ENCODE measurements around the gene C8A. TPM values are rescaled to one million over a fixed set of nuclear protein-coding genes. Genes with fewer than 3 reads are reported as not detected.
A peak's percentile ranks its signal among the peaks of the same experiment; 100 is the strongest.

Gene C8A
- total RNA-seq, 1 donor = not detected

DNA sequence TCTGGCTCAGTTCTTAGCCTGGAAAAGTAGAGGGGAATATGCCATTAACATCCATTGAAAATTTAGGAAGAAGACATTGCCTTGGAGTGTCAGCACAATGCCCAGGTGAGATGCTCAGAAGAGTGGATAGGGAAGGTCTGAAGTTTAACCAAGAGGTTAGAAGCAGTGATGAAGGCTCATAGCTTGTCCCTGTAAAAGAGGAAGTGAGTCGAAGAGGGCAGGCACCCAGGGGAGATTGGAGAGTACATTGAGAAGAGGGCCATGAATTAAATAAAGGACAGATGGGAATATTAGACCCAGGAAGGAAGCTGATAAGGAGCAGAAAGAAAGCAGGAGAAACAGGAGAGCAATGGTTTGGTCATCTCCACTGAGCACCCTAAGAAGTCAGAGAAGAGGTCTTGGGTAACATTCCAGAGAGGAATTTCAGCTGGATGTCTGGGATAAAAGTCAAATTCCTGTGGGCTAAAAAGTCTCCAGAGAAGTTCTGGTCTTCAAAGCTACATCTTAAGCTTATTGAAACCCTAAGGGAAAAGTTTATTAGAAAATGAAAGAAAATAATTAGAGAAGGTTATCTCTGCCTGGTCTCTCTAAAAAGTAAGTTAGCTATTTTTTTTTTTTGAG is 93.9 kb downstream of the C8A start:
- H3K4me3 ChIP-seq (ENCODE audit: low read depth, low read length) = no peak overlapping the region
- no peak for TF ChIP-seq CTCF (IDR thresholded peaks at IDR 0.05; ENCODE audit: insufficient read depth, low read length)
- peak; percentile 80 for DNase-seq (ENCODE audit: low read depth)

DNA sequence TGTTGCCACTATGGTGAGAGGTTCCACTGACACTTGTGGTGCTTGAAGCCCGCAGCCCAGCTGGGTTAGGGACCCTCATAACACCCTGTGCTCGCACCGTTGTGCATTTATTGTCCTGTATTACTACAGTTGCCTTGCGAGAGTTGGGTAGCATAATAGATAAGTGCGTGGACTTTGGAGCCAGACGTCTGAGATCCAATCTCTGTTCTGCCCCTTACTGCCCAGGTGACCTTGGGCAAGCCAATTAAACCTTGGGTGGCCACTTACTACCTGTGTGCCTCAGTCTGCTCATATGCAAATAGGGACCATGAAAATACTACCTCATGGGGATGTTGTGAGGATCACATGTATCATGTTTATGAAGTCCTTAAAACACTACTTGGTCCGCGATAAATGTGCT is 97.9 kb downstream of the C8A start:
- H3K4me3 ChIP-seq (ENCODE audit: low read depth, low read length) = no peak overlapping the region
- no peak for DNase-seq (ENCODE audit: low read depth)
- no peak for TF ChIP-seq CTCF (IDR thresholded peaks at IDR 0.05; ENCODE audit: insufficient read depth, low read length)

GRCh38 chr1:56953386-56953785 is 98.8 kb downstream of the C8A start:
- no peak for DNase-seq (ENCODE audit: low read depth)
- no peak overlapping the region for H3K4me3 ChIP-seq (ENCODE audit: low read depth, low read length)
- no peak for TF ChIP-seq CTCF (IDR thresholded peaks at IDR 0.05; ENCODE audit: insufficient read depth, low read length)

- no peak for TF ChIP-seq CTCF (IDR thresholded peaks at IDR 0.05; ENCODE audit: insufficient read depth, low read length)
- no peak for DNase-seq (ENCODE audit: low read depth)
Observed at GRCh38 chr1:56954664-56955063, 100.1 kb downstream of the C8A start.

GRCh38 chr1:56957931-56958330 is 103.3 kb downstream of the C8A start:
- no peak overlapping the region for H3K4me3 ChIP-seq (ENCODE audit: low read depth, low read length)
- no peak for DNase-seq (ENCODE audit: low read depth)
- no peak for TF ChIP-seq CTCF (IDR thresholded peaks at IDR 0.05; ENCODE audit: insufficient read depth, low read length)

More at GRCh38 chr1:56954664-56955063, 100.1 kb downstream of the C8A start:
- no peak overlapping the region for H3K4me3 ChIP-seq (ENCODE audit: low read depth, low read length)

DNA sequence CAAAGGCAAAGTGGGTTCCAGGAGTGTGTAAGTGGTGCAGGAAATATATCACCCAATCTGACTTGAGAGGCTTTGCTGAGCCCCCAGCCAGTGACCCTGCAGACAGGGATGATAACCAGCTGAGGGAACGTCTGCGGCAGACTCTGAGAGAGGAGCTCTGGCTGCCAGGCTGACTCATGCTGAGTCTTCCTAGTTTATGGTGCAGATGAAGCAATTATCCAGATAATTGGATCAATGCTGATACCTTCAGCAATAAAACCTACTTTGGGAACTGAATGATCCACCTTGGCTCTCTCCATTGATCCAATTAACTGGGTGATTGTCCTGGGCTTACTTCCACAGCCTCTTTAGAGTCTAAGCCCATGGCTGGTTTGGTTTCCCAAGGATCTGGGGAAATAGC is 103.9 kb downstream of the C8A start:
- TF ChIP-seq CTCF (IDR thresholded peaks at IDR 0.05; ENCODE audit: insufficient read depth, low read length) = no peak
- H3K4me3 ChIP-seq (ENCODE audit: low read depth, low read length) = no peak overlapping the region
- DNase-seq (ENCODE audit: low read depth) = peak; percentile 51

DNA sequence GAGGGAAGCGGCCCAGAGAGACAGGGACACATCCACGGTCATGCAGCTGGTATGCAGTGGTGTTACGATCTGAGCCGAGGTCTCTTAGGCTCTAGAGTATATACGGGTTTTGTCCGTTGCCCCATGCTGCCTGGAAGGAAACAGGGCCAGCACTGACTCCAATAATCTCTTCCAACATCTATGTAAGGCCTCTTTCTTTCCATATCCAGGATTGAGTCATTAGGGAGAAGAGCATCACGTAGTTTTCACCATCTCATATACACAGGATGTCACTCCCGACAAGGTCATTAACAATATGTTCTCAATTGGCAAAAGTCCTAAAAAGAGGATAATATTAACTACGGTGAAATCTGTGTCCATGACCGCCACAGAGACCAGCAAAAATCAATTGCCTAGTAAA is 106.8 kb downstream of the C8A start:
- DNase-seq (ENCODE audit: low read depth) = no peak
- no peak overlapping the region for H3K4me3 ChIP-seq (ENCODE audit: low read depth, low read length)
- no peak for TF ChIP-seq CTCF (IDR thresholded peaks at IDR 0.05; ENCODE audit: insufficient read depth, low read length)
